ENCODE measurements around the gene MAP3K5. TPM values are rescaled to one million over a fixed set of nuclear protein-coding genes. Genes with fewer than 3 reads are reported as not detected.

The MAP3K5 gene
- total and polyA plus RNA-seq, 9 of the 15 experiments (the other 6 are each of a cell fraction or from before 2014, with no cell fraction given): 2.2 to 13.0 (median 9.9) TPM

- TF ChIP-seq RFX5 (IDR thresholded peaks at IDR 0.05; ENCODE audit: low read depth, low read length) (no peak), CREB3 (tag; conservative IDR thresholded peaks at IDR 0.05; ENCODE audit: low read depth) (no peak), JUN (IDR thresholded peaks at IDR 0.05; ENCODE audit: borderline replicate concordance, low read depth, low read length) (no peak), JUN (CRISPR knock-in tag; IDR thresholded peaks at IDR 0.05; ENCODE audit: borderline replicate concordance) (no peak), CXXC5 (CRISPR knock-in tag; IDR thresholded peaks at IDR 0.05) (0 out of 2 replicates have a peak, but pooled peaks have one; percentile 8), SREBF2 (CRISPR knock-in tag; IDR thresholded peaks at IDR 0.05) (no peak), ZNF449 (CRISPR knock-in tag; IDR thresholded peaks at IDR 0.05) (no peak), MAFF (IDR thresholded peaks at IDR 0.05; ENCODE audit: low read length) (no peak), RBM34 (IDR thresholded peaks at IDR 0.05; ENCODE audit: borderline replicate concordance, insufficient read depth, low read length) (no peak), CREB5 (CRISPR knock-in tag; IDR thresholded peaks at IDR 0.05) (no peak), ZNF444 (CRISPR knock-in tag; IDR thresholded peaks at IDR 0.05) (no peak), TFAM (CRISPR knock-in tag; conservative IDR thresholded peaks at IDR 0.05) (no peak), RHOXF2B (CRISPR knock-in tag; conservative IDR thresholded peaks at IDR 0.05) (no peak), PPARD (CRISPR knock-in tag; IDR thresholded peaks at IDR 0.05) (no peak), KLF10 (CRISPR knock-in tag; IDR thresholded peaks at IDR 0.05) (no peak), CC2D1A (IDR thresholded peaks at IDR 0.05) (no peak), CEBPG (CRISPR knock-in tag; IDR thresholded peaks at IDR 0.05) (no peak), CEBPG (tag; conservative IDR thresholded peaks at IDR 0.05 in 1 of 2, IDR thresholded peaks at IDR 0.05 in 1 of 2) (no peak), ZBTB34 (CRISPR knock-in tag; IDR thresholded peaks at IDR 0.05) (no peak), XRCC4 (IDR thresholded peaks at IDR 0.05; ENCODE audit: extremely low read depth, insufficient read depth, insufficient read length) (no peak)
These were observed 19.4 kb downstream of the MAP3K5 start (continued) for GRCh38 chr6:136772685-136773472.
